Endometrium (tissue), 2 donors: Measurements from ENCODE around the gene ELOVL5.

ENCODE experiments used
- FAIRE-seq: peaks from 2 replicates; lab custom pipeline; 2012; peaks lifted over from hg19 to GRCh38; lab: Jason Lieb, UNC
- donor health status: control.
- donor health status: control.

The ELOVL5 gene

GRCh38 chr6:53239526-53239925 is 109.2 kb downstream of the ELOVL5 start:
- FAIRE-seq = no peak

GRCh38 chr6:53238311-53238710 is 110.4 kb downstream of the ELOVL5 start:
- no peak for FAIRE-seq

DNA sequence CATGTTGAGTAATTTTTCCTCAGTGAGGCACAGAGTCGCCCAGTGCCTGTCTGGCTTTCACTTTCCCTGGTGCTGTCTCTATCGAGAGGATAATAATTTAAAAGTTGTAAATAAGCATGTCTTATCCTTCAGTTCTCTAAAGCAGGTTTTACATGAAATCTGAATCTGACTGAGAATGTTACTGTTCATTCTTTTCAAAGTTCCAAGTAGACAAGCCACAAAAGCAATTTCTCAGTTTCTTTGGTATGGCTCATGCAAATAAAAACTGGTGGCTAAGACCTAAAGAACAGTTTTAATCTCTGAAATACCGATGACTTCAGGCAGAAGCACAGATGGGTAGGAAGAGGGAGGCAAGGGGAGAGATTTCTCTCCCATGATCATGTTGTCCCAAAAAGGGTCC is 112.5 kb downstream of the ELOVL5 start:
- FAIRE-seq = no peak

GRCh38 chr6:53235508-53235907 is 113.2 kb downstream of the ELOVL5 start:
- no peak for FAIRE-seq

- no peak for FAIRE-seq
Measured at GRCh38 chr6:53233309-53233708, 115.4 kb downstream of the ELOVL5 start.

DNA sequence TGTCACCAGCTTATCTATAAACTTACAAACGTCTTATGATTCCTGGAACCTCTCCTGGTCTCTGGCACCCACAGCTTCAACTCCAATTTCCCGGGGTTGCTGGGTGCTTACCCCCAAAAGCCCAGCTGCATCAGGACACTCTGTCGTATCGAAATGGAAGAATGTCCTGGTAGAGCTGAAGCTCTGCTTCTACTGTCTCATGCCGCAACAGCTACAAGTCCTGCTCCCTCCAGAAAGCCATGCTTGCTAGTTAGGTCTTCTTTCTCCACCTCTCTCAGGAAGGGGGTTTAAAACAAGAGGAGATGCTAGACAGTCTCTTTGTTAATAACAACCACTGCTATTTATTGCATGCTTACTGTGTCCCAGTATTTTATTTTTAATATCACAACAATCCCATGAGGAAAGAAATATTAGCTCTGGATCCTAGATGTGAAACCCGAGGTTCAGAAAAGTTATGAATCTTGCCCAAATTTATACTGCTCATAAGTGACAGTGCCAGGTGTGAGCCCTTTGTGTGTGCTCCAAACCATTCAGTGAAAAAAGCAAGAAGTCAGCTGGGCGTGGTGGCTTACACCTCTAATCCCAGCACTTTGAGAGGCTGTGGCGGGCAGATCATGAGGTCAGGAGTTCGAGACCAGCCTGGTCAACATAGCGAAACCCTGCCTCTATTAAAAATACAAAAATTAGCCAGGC is 117.8 kb downstream of the ELOVL5 start:
- FAIRE-seq = no peak

- FAIRE-seq = no peak
Measured at GRCh38 chr6:53227847-53228246, 120.9 kb downstream of the ELOVL5 start.

DNA sequence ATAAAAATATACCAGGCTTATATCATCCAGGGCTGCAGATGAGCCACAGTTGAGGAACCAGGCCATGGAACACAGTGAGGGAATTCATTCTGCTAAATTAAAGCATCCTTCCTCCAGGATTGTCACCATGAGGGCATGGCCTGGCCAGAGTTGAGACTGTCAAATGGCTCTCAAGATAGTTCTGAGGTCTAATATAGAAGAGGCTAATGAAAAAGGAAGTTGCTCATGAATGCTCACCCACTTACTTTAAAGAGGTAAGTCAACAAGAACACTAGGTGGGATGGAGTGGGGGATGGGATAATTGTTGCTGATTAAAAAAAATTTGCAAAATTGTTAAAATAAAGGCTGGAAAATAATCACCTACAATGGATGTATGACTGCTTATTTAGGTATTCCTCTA is 128.1 kb downstream of the ELOVL5 start:
- no peak for FAIRE-seq
